Cardiac fibroblast (primary cell): Measurements from ENCODE around the gene CCT7.
"Not testable (repeated sequence)": the region's sequence is repeated elsewhere in the genome, so short reads cannot be mapped to it uniquely, and the experiment has no call there.

ENCODE experiments used
- DNase-seq, 2 donors: peaks; one replicate each; pipeline versions ENCODE4 v3.0.0 to v3.0.0-alpha.2; 2010; ENCODE audit warnings: low read depth in 2 of 2
- H3K4me3 ChIP-seq, 2 donors: replicated peaks in 1 of 2; 1 replicate in 1 of 2; 2 replicates in 1 of 2; pipeline ENCODE4 v1.5.1; 2011; ENCODE audit warnings: low read depth in 2 of 2, low read length in 2 of 2, mild to moderate bottlenecking in 2 of 2, moderate library complexity in 1 of 2
- TF ChIP-seq, protein P1 (sequence below): IDR thresholded peaks from one replicate; pipeline ENCODE4 v1.5.1; 2011; ENCODE audit warnings: low read depth, mild to moderate bottlenecking, low read length, inconsistent platforms

Gene CCT7

DNA sequence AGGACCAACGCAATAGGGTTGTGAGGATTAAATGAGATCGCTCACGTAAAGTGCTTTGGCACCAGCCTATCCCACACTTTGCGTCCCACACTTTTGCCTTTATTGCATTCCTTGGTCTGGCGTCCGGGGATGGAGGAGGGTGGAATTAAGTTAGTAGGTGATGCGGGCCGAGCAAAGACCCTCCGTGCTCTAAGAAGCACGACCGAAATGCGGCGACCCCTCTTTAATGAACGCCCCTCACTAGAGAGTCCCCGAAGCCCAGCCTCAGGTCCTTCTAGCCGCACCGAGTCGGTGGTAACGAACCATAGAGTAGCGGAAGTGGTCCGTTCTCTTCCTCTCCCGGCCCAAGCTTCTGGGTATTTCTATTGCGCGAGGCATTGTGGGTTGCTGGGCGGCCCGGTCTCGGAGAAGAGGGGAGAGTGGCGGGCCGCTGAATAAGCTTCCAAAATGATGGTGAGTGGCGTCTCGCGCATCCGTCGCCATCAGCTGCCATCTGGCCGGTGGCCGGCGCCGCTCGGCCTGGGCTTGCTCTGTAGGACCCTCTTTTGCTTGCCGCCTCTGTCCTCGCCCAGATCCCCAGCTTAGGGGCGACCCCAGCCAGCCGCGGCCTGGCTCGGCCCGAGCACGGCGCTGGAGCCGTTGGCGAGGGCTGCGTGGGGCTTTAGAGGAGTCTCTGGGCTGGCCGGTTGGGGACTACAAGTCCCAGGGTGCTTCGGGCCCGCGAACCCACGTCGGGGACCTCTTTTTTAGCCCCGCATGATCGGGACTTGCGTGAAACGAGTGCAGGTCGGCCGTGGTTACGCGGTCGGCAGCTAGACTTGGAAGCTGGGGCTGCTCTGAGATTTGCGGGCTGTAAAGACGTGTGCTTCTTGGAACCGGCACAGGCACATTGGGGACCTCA, at the start of gene CCT7:
TSS of gene CCT7 (plus strand) at position 377 of the 901 bp plus-strand sequence. CDS start at position 448, 71 bp downstream.
- peak; percentile 92 to 93 for DNase-seq
- H3K4me3 ChIP-seq, result peak within 1 kb of the TSS; percentile 76 to 94
- TF ChIP-seq, protein P1, sequence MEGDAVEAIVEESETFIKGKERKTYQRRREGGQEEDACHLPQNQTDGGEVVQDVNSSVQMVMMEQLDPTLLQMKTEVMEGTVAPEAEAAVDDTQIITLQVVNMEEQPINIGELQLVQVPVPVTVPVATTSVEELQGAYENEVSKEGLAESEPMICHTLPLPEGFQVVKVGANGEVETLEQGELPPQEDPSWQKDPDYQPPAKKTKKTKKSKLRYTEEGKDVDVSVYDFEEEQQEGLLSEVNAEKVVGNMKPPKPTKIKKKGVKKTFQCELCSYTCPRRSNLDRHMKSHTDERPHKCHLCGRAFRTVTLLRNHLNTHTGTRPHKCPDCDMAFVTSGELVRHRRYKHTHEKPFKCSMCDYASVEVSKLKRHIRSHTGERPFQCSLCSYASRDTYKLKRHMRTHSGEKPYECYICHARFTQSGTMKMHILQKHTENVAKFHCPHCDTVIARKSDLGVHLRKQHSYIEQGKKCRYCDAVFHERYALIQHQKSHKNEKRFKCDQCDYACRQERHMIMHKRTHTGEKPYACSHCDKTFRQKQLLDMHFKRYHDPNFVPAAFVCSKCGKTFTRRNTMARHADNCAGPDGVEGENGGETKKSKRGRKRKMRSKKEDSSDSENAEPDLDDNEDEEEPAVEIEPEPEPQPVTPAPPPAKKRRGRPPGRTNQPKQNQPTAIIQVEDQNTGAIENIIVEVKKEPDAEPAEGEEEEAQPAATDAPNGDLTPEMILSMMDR, result no peak

DNA sequence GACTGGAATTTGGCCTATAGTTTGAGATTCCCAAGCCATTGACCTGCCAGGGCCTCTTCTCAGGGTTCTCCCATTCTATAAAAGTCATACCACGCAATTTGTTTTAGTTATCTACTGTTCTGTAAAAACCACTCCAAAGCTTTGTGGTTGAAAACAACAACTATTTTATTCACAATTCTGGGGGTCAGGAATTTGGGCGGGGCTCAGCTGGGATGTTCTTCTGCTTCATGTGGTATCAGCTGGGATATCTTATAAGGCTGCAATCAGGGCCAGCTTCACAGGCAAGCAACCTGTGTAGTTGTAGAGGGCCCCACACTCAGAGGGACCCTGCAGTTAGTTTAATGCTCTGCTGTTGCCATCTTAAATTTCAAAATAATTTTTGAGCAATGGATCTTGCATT, 48.1 kb upstream of the CCT7 start:
- H3K4me3 ChIP-seq, result no peak overlapping the region
- TF ChIP-seq, protein P1, result no peak
- no peak for DNase-seq

DNA sequence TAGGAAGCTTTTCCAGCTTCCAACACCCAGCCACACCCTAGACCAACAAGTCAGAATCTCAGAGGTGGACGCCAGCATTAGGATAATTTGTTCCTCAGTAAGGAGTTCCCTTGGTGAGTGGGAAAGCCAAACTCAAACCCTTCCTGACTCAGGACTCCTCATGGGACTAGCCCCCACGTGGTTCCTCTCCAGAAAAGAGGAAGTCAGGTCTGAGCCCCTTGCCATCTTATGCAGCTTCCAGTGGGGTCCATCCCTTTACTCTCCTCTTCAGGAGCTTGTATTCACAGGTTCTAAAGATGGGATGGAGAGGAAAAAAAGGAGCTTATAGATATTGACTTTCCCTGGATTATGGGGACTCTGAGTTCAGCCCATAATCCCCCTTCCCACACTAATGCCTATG, 46.6 kb upstream of the CCT7 start:
- TF ChIP-seq, protein P1, result no peak
- DNase-seq, result no peak
- no peak overlapping the region for H3K4me3 ChIP-seq

DNA sequence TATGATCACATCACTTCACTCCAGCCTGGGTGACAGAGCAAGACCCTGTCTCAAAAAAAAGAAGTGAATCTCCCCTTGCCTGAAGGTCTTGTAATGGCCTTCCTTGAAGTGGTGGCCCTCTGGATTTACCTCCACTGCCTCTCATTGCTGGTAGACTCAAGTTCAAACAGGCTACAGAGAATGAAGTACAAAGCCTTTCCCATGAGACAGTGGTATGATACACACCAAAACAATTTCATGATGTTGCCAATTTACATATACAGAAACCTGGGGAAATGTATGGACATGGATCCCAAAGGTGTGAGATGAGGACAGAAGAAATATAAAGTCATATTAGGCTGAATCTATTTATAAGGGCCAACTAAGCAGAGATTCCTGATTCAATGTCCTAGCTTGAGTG, 36.5 kb upstream of the CCT7 start:
- DNase-seq, result no peak
- H3K4me3 ChIP-seq, result no peak overlapping the region
- TF ChIP-seq, protein P1, result no peak

DNA sequence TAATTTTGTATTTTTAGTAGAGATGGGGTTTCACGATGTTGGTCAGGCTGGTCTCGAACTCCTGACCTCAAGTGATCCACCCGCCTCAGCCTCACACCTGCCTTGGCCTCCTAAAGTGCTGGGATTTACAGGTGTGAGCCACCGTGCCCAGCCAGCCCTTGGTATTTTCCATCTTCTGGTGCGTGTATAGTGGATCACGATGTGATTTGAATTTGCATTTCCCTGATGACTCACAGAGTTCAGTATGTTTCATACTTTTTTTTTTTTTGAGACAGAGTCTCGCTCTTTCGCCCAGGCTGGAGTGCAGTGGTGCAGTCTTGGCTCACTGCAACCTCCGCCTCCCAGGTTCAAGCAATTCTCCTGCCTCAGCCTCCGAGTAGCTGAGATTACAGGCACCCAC, 33.8 kb upstream of the CCT7 start:
- not testable (repeated sequence) for H3K4me3 ChIP-seq
- DNase-seq, result peak in 1 of 2 donors; percentile 33

DNA sequence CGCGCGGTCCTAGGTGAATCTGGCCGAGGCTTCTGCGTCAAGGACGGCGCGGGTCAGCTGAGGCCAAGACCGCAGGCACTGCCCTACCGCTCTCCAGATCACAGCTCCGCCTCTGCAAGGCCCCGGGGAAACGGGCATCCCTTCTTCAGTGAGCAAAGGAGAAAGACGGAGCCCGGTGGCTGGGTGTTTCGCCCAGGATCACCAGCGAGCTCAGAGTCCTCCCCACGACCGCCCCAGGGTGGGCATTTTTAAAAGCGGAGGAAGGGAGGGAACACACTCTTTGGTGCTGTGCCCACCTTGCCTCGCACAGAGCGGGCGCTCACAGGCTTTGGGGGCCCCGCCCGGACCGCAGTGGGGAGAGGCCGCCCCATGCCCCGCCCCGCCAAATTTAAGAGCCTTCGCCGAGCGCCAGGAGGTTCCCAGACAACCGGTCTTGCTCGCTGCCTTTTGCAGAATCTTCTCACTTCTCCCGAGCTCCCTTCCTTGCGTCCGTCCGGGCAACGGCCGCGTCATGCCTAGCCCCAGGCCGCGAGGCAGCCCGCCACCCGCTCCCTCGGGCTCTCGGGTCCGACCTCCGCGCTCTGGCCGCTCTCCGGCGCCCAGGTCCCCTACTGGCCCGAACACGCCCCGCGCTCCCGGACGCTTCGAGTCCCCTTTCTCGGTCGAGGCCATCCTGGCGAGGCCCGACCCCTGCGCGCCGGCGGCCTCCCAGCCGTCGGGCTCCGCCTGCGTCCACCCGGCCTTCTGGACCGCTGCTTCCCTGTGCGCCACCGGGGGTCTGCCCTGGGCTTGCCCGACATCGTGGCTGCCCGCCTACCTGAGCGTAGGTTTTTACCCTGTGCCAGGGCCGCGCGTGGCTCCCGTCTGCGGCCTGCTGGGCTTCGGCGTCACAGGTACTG, 31.7 kb upstream of the CCT7 start, which contains the start of gene NOTO:
TSS of gene NOTO (plus strand) at position 419 of the 899 bp plus-strand sequence. CDS start at position 512, 93 bp downstream.
- DNase-seq, result peak in 1 of 2 donors; percentile 20
- TF ChIP-seq, protein P1, result no peak
- H3K4me3 ChIP-seq, result peak within 1 kb of the TSS in 1 of 2 donors; percentile 14
